ENCODE results near the gene GPR55.
"Not testable (repeated sequence)": the region's sequence is repeated elsewhere in the genome, so short reads cannot be mapped to it uniquely, and the experiment has no call there.

The GPR55 gene

GRCh38 chr2:230924470-230925341, at the start of gene GPR55:
Gene GPR55, minus strand, starts transcription at chr2:230925242. Its CDS starts 14,280 bp downstream, at chr2:230910962.
- DNase-seq = peak; percentile 12

GRCh38 chr2:230974096-230974913, 49.3 kb upstream of the GPR55 start:
- DNase-seq = no peak

GRCh38 chr2:230972046-230972445, 47.0 kb upstream of the GPR55 start:
- DNase-seq = no peak

GRCh38 chr2:230969659-230970015, 44.6 kb upstream of the GPR55 start:
- DNase-seq = no peak

- no peak for DNase-seq
These were observed 44.0 kb upstream of the GPR55 start for GRCh38 chr2:230968921-230969658.

GRCh38 chr2:230968314-230968713, 43.3 kb upstream of the GPR55 start:
- DNase-seq = not testable (repeated sequence)

- DNase-seq = no peak
These were observed 42.1 kb upstream of the GPR55 start for GRCh38 chr2:230967113-230967512.

GRCh38 chr2:230964136-230964730, 39.2 kb upstream of the GPR55 start:
- DNase-seq = no peak

- no peak for DNase-seq
These were observed 36.0 kb upstream of the GPR55 start for GRCh38 chr2:230961091-230961491.

GRCh38 chr2:230960026-230960425, 35.0 kb upstream of the GPR55 start:
- no peak for DNase-seq

- no peak for DNase-seq
These were observed 34.0 kb upstream of the GPR55 start for GRCh38 chr2:230958820-230959756.

GRCh38 chr2:230957756-230958391, 32.8 kb upstream of the GPR55 start:
- DNase-seq = no peak

- peak; percentile 53 for DNase-seq
These were observed 32.0 kb upstream of the GPR55 start for GRCh38 chr2:230956827-230957755.

GRCh38 chr2:230955163-230955737, 30.2 kb upstream of the GPR55 start:
- DNase-seq = no peak

- DNase-seq = no peak
These were observed 29.7 kb upstream of the GPR55 start for GRCh38 chr2:230954746-230955145.

GRCh38 chr2:230953845-230954244, 28.8 kb upstream of the GPR55 start:
- DNase-seq = no peak

GRCh38 chr2:230952226-230952956, 27.3 kb upstream of the GPR55 start:
- no peak for DNase-seq

GRCh38 chr2:230951396-230951795, 26.4 kb upstream of the GPR55 start:
- DNase-seq = no peak

GRCh38 chr2:230950874-230951339, 25.9 kb upstream of the GPR55 start:
- no peak for DNase-seq
